Activated T-cell treated with anti-CD3 and anti-CD28 coated beads, Interleukin-2, amount 50 U/mL, for 48 hours (primary cell): Measurements from ENCODE around the gene RIN1.
"Not testable (repeated sequence)": the region's sequence is repeated elsewhere in the genome, so short reads cannot be mapped to it uniquely, and the experiment has no call there.

ENCODE experiments used
- DNase-seq, 2 experiments: peaks; one replicate each; pipeline ENCODE4 v3.0.0-alpha.2; 2020

Gene RIN1

GRCh38 chr11:66336234-66337102 is at the start of gene RIN1:
RIN1 (minus strand) TSS chr11:66336434; CDS start chr11:66336402, 32 bp downstream.
- peak; percentile 83 to 85 for DNase-seq

GRCh38 chr11:66384316-66384715 is 48.1 kb upstream of the RIN1 start:
- not testable (repeated sequence) for DNase-seq

- peak in 1 of 2 experiments; percentile 19 for DNase-seq
Observed at GRCh38 chr11:66380264-66380663, 44.0 kb upstream of the RIN1 start.

GRCh38 chr11:66373690-66374287 is 37.6 kb upstream of the RIN1 start:
- not testable (repeated sequence) for DNase-seq

GRCh38 chr11:66373265-66373664 is 37.0 kb upstream of the RIN1 start:
- DNase-seq, result no peak

GRCh38 chr11:66371627-66372415 is 35.6 kb upstream of the RIN1 start, which contains the start of gene SLC29A2:
SLC29A2 (minus strand) TSS chr11:66371760; CDS start chr11:66371591, 169 bp downstream.
- peak; percentile 87 to 90 for DNase-seq

- DNase-seq, result no peak
Observed at GRCh38 chr11:66369073-66369894, 33.0 kb upstream of the RIN1 start.

GRCh38 chr11:66368484-66368883 is 32.2 kb upstream of the RIN1 start:
- DNase-seq, result no peak

GRCh38 chr11:66367561-66368312 is 31.5 kb upstream of the RIN1 start:
- no peak for DNase-seq

GRCh38 chr11:66366844-66367477 is 30.7 kb upstream of the RIN1 start:
- no peak for DNase-seq

- DNase-seq, result no peak
Observed at GRCh38 chr11:66365711-66366619, 29.7 kb upstream of the RIN1 start.

- no peak for DNase-seq
Observed at GRCh38 chr11:66365166-66365565, 28.9 kb upstream of the RIN1 start.

GRCh38 chr11:66363805-66364535 is 27.7 kb upstream of the RIN1 start:
- peak; percentile 91 to 92 for DNase-seq

GRCh38 chr11:66363187-66363601 is 27.0 kb upstream of the RIN1 start:
- no peak for DNase-seq

GRCh38 chr11:66362481-66363147 is 26.4 kb upstream of the RIN1 start:
- no peak for DNase-seq

- DNase-seq, result no peak
Observed at GRCh38 chr11:66361502-66361941, 25.3 kb upstream of the RIN1 start.

- DNase-seq, result peak in 1 of 2 experiments; percentile 16
Observed at GRCh38 chr11:66360406-66361073, 24.3 kb upstream of the RIN1 start.

GRCh38 chr11:66359662-66360087 is 23.4 kb upstream of the RIN1 start:
- no peak for DNase-seq
